Measurements from ENCODE around the gene GABRD.
"Not testable (repeated sequence)": the region's sequence is repeated elsewhere in the genome, so short reads cannot be mapped to it uniquely, and the experiment has no call there.

The GABRD gene

GRCh38 chr1:2019172-2019543, at the start of gene GABRD:
Gene GABRD (plus strand): TSS chr1:2019345. CDS start chr1:2019424, 79 bp downstream.
- no peak for DNase-seq (ENCODE audit: low spot score)

- DNase-seq (ENCODE audit: low spot score), result no peak
Observed at GRCh38 chr1:1969505-1969900, 49.6 kb upstream of the GABRD start.

- DNase-seq (ENCODE audit: low spot score), result no peak
Observed at GRCh38 chr1:1969953-1970716, 49.0 kb upstream of the GABRD start.

GRCh38 chr1:1971017-1971416, 48.1 kb upstream of the GABRD start:
- no peak for DNase-seq (ENCODE audit: low spot score)

GRCh38 chr1:1971688-1972087, 47.5 kb upstream of the GABRD start:
- DNase-seq (ENCODE audit: low spot score), result no peak

- no peak for DNase-seq (ENCODE audit: low spot score)
Observed at GRCh38 chr1:1972976-1973715, 46.0 kb upstream of the GABRD start.

- no peak for DNase-seq (ENCODE audit: low spot score)
Observed at GRCh38 chr1:1973716-1974642, 45.2 kb upstream of the GABRD start.

- DNase-seq (ENCODE audit: low spot score), result no peak
Observed at GRCh38 chr1:1974834-1975233, 44.3 kb upstream of the GABRD start.

GRCh38 chr1:1975535-1975934, 43.6 kb upstream of the GABRD start:
- no peak for DNase-seq (ENCODE audit: low spot score)

- DNase-seq (ENCODE audit: low spot score), result no peak
Observed at GRCh38 chr1:1976031-1976430, 43.1 kb upstream of the GABRD start.

GRCh38 chr1:1978108-1978507, 41.0 kb upstream of the GABRD start:
- DNase-seq (ENCODE audit: low spot score), result no peak

GRCh38 chr1:1978690-1979481, 40.3 kb upstream of the GABRD start:
- not testable (repeated sequence) for DNase-seq (ENCODE audit: low spot score)

- DNase-seq (ENCODE audit: low spot score), result no peak
Observed at GRCh38 chr1:1979482-1980165, 39.5 kb upstream of the GABRD start.

- DNase-seq (ENCODE audit: low spot score), result no peak
Observed at GRCh38 chr1:1980467-1981141, 38.5 kb upstream of the GABRD start.

- DNase-seq (ENCODE audit: low spot score), result no peak
Observed at GRCh38 chr1:1981142-1981500, 38.0 kb upstream of the GABRD start.

- DNase-seq (ENCODE audit: low spot score), result not testable (repeated sequence)
Observed at GRCh38 chr1:1981631-1982327, 37.4 kb upstream of the GABRD start.

GRCh38 chr1:1982379-1983232, 36.5 kb upstream of the GABRD start:
- no peak for DNase-seq (ENCODE audit: low spot score)

GRCh38 chr1:1984560-1985070, 34.5 kb upstream of the GABRD start:
- DNase-seq (ENCODE audit: low spot score), result no peak
